OCI-LY7 (cell line): ENCODE results near the gene DBP. TPM values are rescaled to one million over a fixed set of nuclear protein-coding genes. Genes with fewer than 3 reads are reported as not detected.

Source experiments
- BruUV-seq: library from RNA; stranded (reverse); fragments of 400-500 nt; replicated peaks from 2 replicates; lab custom pipeline; 2021; lab: Mats Ljungman, UMichigan
- CTCF ChIA-PET: fragments of 300-600 bp; sonication (Branson Sonifier 250); formaldehyde crosslinking; loops from one replicate; lab custom pipeline; 2022; ENCODE audit warnings: antibody characterized with exemption; ENCODE audit not compliant: unreplicated experiment; lab: Charles Lee
- POLR2A ChIA-PET: fragments of 300-600 bp; sonication (Branson Sonifier 250); formaldehyde crosslinking; loops from one replicate; lab custom pipeline; 2022; ENCODE audit warnings: antibody characterized with exemption; lab: Charles Lee
- DNase-seq: peaks from one replicate; pipeline ENCODE4 v3.0.0-alpha.2; 2015; ENCODE audit warnings: low spot score
- H2AFZ ChIP-seq: fragments of 200-600 bp; sonication (generic), shearing (Covaris generic); 2 replicates; pipeline ENCODE4 v1.6.1; 2014; ENCODE audit warnings: mild to moderate bottlenecking, antibody characterized with exemption, low read length, moderate library complexity
- H3K27ac ChIP-seq: fragments of 200-600 bp; sonication (generic); 2 replicates; pipeline ENCODE4 v1.5.1; 2014; ENCODE audit warnings: mixed run types, low read depth, mild to moderate bottlenecking, moderate library complexity, low read length, inconsistent platforms; ENCODE audit not compliant: poor library complexity, severe bottlenecking
- H3K36me3 ChIP-seq: fragments of 200-600 bp; sonication (generic); 2 replicates; pipeline ENCODE4 v1.6.1; 2014; ENCODE audit warnings: mild to moderate bottlenecking, antibody characterized with exemption, low read length, moderate library complexity, mixed read lengths; ENCODE audit not compliant: insufficient read depth
- H3K4me1 ChIP-seq: fragments of 200-600 bp; sonication (generic); 2 replicates; pipeline ENCODE4 v1.5.1; 2014; ENCODE audit warnings: mild to moderate bottlenecking, low read length; ENCODE audit not compliant: insufficient read depth, poor library complexity, severe bottlenecking
- H3K4me2 ChIP-seq: fragments of 200-600 bp; sonication (generic); 2 replicates; pipeline ENCODE4 v1.6.1; 2014; ENCODE audit warnings: mild to moderate bottlenecking, low read length
- H3K4me3 ChIP-seq: fragments of 200-600 bp; sonication (generic); 2 replicates; pipeline ENCODE4 v1.5.1; 2014; ENCODE audit warnings: mild to moderate bottlenecking, low read depth, low read length; ENCODE audit not compliant: poor library complexity, severe bottlenecking
- H3K79me2 ChIP-seq: fragments of 200-600 bp; sonication (generic); 2 replicates; pipeline ENCODE4 v1.6.1; 2016; ENCODE audit warnings: low read depth, mild to moderate bottlenecking, low read length, moderate library complexity, mixed read lengths; ENCODE audit not compliant: insufficient read depth
- H3K9me2 ChIP-seq: fragments of 200-600 bp; sonication (generic); 2 replicates; pipeline ENCODE4 v1.6.1; 2016; ENCODE audit warnings: mild to moderate bottlenecking, low read length, mixed read lengths; ENCODE audit not compliant: insufficient read depth
- H3K9me3 ChIP-seq: fragments of 200-600 bp; sonication (generic); 2 replicates; pipeline ENCODE4 v1.6.1; 2014; ENCODE audit warnings: mild to moderate bottlenecking, mixed run types, low read length, mixed read lengths
- H4K20me1 ChIP-seq: fragments of 200-600 bp; sonication (generic); 2 replicates; pipeline ENCODE4 v1.6.1; 2014; ENCODE audit warnings: mild to moderate bottlenecking, antibody characterized with exemption, low read length, moderate library complexity, mixed read lengths; ENCODE audit not compliant: insufficient read depth
- EZH2phosphoT487 ChIP-seq: fragments of 200-600 bp; sonication (generic); IDR thresholded peaks from 2 replicates; pipeline ENCODE4 v1.6.1; 2018; ENCODE audit warnings: low read depth, borderline replicate concordance, mild to moderate bottlenecking, mixed run types, antibody characterized with exemption, low read length, moderate library complexity, mixed read lengths
- intact Hi-C: fragments of 100-400 bp; cut with micrococcal nuclease; formaldehyde crosslinking; loops from one replicate; pipeline ENCODE4 v1.10.0; 2022; ENCODE audit not compliant: unreplicated experiment
- total RNA-seq, 2 experiments: library from RNA; depleted of rRNA in 1 of 2; stranded (reverse); fragments of >200 nt in 1 of 2; shearing (Covaris generic) in 1 of 2; gene quantifications; 2 replicates each; pipeline ENCODE4 v1.2.3, GENCODE V29; 2014 to 2022
- TF ChIP-seq, protein P1 (sequence below): fragments of 200-600 bp; sonication (generic); conservative IDR thresholded peaks from 2 replicates; pipeline ENCODE4 v1.5.1; 2014; ENCODE audit warnings: mild to moderate bottlenecking, antibody characterized with exemption, low read length, moderate library complexity, mixed read lengths

DBP gene
- total RNA-seq, 2 experiments from 2014 or later = 15.7 to 35.6 TPM

DNA sequence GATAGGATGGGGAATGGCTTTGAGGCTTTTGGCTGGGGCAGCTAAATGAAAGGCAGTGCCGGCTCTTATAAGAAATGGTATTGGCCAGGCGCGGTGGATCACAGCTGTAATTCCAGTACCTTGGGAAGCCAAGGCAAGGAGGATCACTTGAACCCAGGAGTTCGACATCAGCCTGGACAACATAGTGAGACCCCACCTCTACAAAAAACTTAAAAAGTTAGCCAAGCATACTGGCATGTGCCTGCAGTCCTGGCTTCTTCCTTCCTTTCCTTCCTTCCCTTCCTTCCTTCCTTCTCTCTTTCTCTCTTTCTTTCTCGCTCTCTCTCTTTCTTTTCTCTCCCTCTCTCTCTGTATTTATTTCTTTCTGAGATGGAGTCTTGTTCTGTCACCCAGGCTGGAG lies 5.7 kb upstream of the DBP start:
- ChIA-PET CTCF (no interaction called here), POLR2A (no interaction called here)
- H3K79me2 ChIP-seq = no peaks in the 10 kb centered on the region
- TF ChIP-seq EZH2phosphoT487 = no peak
- TF ChIP-seq, protein P1, sequence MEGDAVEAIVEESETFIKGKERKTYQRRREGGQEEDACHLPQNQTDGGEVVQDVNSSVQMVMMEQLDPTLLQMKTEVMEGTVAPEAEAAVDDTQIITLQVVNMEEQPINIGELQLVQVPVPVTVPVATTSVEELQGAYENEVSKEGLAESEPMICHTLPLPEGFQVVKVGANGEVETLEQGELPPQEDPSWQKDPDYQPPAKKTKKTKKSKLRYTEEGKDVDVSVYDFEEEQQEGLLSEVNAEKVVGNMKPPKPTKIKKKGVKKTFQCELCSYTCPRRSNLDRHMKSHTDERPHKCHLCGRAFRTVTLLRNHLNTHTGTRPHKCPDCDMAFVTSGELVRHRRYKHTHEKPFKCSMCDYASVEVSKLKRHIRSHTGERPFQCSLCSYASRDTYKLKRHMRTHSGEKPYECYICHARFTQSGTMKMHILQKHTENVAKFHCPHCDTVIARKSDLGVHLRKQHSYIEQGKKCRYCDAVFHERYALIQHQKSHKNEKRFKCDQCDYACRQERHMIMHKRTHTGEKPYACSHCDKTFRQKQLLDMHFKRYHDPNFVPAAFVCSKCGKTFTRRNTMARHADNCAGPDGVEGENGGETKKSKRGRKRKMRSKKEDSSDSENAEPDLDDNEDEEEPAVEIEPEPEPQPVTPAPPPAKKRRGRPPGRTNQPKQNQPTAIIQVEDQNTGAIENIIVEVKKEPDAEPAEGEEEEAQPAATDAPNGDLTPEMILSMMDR = no peak
- H3K9me2 ChIP-seq = no peaks in the 10 kb centered on the region
- H3K4me2 ChIP-seq = no peak overlapping the region
- BruUV-seq = no TSS peak
- H3K27ac ChIP-seq = no peak overlapping the region
- no peaks in the 10 kb centered on the region for H3K9me3 ChIP-seq
- peaks cover 33% of the 10 kb centered on the region for H3K4me1 ChIP-seq
- no peak overlapping the region for H2AFZ ChIP-seq
- no peak overlapping the region for H3K4me3 ChIP-seq
- no peaks in the 10 kb centered on the region for H4K20me1 ChIP-seq
- intact Hi-C loops = no loop called here
- no peaks in the 10 kb centered on the region for H3K36me3 ChIP-seq
- no peak for DNase-seq

DNA sequence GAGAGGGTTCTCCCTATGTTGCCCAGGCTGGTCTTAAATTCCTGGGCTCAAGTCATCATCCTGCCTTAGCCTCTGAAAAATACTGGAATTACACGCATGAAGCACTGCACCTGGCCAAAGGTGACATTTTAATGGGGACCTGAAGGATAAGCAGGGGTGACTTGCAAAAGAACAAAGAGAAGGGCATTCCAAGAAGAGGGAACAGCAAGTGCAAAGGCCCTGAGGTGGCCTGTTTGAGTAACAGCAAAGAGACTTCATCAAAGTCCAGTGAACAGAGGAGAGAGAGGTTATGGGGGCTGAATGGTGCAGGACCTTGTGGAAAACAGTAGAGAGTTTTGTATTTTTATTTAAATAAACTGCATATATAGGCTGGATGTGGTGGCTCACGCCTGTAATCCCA lies 4.7 kb upstream of the DBP start:
- H2AFZ ChIP-seq = no peak overlapping the region
- ChIA-PET CTCF (no interaction called here), POLR2A (interaction anchor here (0.6 kb wide), 1 partner anchor 149 kb away, joined by 4 read pairs; no protein-coding TSS in a partner anchor)
- no peaks in the 10 kb centered on the region for H3K9me2 ChIP-seq
- H3K4me3 ChIP-seq = no peak overlapping the region
- intact Hi-C loops = no loop called here
- peaks cover 26% of the 10 kb centered on the region for H3K4me1 ChIP-seq
- H4K20me1 ChIP-seq = no peaks in the 10 kb centered on the region
- H3K4me2 ChIP-seq = no peak overlapping the region
- H3K9me3 ChIP-seq = no peaks in the 10 kb centered on the region
- H3K36me3 ChIP-seq = no peaks in the 10 kb centered on the region
- H3K79me2 ChIP-seq = no peaks in the 10 kb centered on the region
- BruUV-seq = no TSS peak
- TF ChIP-seq EZH2phosphoT487 = no peak
- TF ChIP-seq, protein P1 = no peak
- no peak overlapping the region for H3K27ac ChIP-seq
- DNase-seq = no peak

DNA sequence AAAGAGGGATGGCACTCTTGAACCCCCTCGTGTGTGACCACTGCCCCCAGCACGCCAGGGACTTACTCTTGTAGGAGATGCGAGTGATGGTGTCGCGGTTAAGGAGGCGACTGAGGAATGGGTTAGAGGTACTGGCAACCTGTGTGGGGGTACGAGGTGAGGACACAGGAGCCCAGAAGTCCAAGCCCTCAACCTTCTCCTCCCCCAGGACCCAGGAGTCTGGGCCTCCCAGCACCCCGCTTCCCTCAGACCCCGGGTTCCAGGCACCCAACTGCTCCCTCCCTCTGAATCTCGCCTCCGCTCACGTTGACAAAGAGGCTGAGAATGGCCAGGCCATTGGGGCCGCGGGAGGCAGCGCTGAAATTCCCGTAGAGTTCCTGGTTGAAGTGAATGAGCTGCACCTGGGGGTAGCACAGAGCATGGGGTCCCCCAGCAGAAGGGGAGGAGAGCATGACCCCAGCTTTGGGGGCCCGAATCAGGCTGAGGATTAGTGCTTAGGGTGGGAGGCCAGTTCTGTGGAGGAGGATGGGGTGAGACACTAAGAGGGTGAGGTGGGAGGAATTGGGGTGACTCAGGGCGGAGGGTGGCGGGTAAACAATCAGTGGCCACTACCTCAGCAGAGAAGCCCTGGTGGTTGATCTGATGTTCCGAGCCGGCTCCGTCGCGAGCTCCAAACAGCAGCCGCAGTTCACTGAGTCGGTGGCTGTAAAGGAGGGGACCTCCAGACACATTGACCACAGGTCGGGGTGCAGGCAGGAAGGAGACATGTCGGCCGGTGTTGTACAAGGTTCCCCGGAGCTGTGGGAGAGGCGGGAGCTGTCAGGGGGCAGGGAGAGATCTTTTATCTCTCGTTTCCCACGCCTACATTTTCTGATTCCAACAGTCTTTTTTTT lies 2.5 kb upstream of the DBP start:
- Histone ChIP-seq H3K9me2 (no peaks in the 10 kb centered on the region), H4K20me1 (no peaks in the 10 kb centered on the region), H3K36me3 (no peaks in the 10 kb centered on the region), H3K4me1 (peaks cover 24% of the 10 kb centered on the region), H3K4me2 (no peak overlapping the region), H3K27ac (no peak overlapping the region), H2AFZ (no peak overlapping the region), H3K9me3 (no peaks in the 10 kb centered on the region), H3K4me3 (no peak overlapping the region), H3K79me2 (no peaks in the 10 kb centered on the region; the same call in 1 of the 2 replicates)
- BruUV-seq = no TSS peak
- no peak for TF ChIP-seq EZH2phosphoT487
- TF ChIP-seq, protein P1 = no peak
- intact Hi-C loops = loop anchor here (5.0 to 10.0 kb wide), 2 partner anchors 855 to 1038 kb away; partner anchors contain the start of genes PRMT1 and RPS11
- no peak for DNase-seq
- ChIA-PET CTCF (no interaction called here), POLR2A (interaction anchor here (0.7 kb wide), 1 partner anchor 228 kb away, joined by 8 read pairs; no protein-coding TSS in a partner anchor)
